COR-L47 (cell line): Measurements from ENCODE around the gene SUPT6H.
"Not testable (repeated sequence)": the region's sequence is repeated elsewhere in the genome, so short reads cannot be mapped to it uniquely, and the experiment has no call there.

Experiments used
- DNase-seq: peaks from one replicate; lab custom pipeline; 2025; lab: John Stamatoyannopoulos, UW

Gene SUPT6H

DNA sequence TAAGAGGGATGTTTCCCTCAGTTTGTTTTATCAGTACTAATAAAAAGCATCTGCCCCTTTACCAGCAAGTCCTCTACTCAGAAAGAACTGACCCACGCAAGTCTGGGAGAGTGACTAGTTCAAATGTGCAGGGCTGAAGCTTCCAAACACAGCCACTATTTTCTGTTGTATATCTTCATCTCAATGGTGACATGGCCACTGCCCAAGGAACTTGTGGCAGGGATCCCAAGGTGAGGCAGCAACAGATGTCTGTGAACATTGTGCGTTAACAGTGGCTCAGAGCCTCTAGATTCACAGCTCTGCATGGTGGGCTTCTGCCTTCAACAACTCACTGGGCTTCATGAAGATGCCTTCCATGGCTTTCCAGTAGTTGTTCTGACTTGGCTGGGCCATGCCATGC is 13.3 kb upstream of the SUPT6H start:
- no peak for DNase-seq

DNA sequence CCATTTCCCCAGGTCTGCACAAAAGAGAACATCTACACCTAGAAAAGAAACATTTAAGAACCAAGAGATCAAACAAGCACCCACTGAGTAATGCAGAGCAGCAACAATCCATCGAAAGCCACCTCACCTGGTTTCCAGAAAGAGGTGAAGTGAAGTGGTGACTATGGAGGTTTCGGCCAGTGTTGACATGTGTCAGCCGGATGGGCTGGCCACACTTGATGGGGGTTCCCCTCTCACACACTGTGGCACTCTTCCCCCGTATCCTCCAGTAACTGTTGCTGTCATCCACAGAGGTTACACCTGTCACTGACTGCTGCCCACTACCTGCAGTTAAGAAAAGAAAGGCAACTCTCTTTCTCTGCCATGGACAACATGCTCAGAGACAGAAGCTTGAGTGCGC is 6.8 kb upstream of the SUPT6H start:
- no peak for DNase-seq

GRCh38 chr17:28657756-28658155 is 4.2 kb upstream of the SUPT6H start:
- no peak for DNase-seq

GRCh38 chr17:28658342-28658741 is 3.7 kb upstream of the SUPT6H start:
- DNase-seq: not testable (repeated sequence)

DNA sequence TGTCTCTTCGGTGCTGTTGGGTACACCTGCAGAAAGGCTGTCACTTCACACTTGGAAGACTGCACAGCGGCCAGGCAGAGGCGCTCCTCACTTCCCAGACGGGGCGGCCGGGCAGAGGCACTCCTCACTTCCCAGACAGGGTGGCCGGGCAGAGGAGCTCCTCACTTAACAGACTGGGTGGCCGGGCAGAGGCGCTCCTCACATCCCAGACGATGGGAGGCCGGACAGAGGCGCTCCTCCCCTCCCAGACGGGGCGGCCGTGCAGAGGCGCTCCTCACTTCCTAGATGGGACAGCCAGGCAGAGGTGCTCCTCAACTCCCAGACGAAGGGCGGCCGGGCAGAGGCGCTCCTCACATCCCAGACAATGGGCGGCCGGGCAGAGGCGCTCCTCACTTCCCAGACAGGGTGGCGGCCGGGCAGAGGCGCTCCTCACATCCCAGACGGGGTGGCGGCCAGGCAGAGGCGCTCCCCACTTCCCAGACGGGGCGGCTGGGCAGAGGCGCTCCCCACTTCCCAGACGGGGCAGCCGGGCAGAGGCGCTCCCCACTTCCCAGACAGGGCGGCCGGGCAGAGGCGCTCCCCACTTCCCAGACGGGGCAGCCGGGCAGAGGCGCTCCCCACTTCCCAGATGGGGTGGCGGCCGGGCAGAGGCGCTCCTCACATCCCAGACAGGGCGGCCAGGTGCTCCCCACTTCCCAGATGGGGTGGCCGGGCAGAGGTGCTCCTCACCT is 3.1 kb upstream of the SUPT6H start:
- not testable (repeated sequence) for DNase-seq

GRCh38 chr17:28659497-28659881 is 2.5 kb upstream of the SUPT6H start:
- not testable (repeated sequence) for DNase-seq

DNA sequence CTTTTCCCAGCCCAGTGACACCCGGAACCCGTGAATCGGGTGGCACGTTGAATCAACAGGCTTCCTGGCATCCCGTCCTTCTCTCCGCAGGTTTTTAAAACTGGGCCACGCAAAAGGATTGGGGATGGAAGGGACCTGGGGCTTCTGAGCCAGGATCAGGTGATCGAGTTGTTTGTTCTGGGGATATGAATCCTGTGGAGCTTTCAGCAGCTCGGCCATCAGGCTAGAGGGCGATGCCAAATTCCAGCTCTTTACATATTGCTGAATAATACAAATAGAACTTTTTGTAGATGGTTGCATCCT is 473 bp downstream of the SUPT6H start:
- DNase-seq: peak; percentile 31

- no peak for DNase-seq
Observed at GRCh38 chr17:28663723-28664122, 1.7 kb downstream of the SUPT6H start.

DNA sequence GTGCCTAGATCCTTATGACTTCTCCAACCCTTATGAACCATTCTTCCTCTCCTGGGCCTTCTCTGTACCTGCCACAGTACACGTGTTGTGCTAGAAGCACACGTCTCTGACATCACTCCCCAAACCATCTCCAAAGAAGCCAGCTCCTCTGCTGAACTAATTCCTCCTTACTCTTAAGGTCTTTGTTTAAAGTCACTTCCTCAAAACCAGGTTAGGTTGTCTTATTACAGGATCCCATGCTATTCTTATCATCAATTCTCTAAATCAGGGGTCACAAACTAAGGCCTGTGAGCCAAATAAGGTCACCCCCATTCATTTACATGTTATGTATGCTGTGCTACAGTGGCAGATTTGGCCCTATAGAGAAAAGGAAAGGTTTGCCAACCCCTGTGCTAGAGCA is 4.0 kb downstream of the SUPT6H start:
- DNase-seq: no peak

DNA sequence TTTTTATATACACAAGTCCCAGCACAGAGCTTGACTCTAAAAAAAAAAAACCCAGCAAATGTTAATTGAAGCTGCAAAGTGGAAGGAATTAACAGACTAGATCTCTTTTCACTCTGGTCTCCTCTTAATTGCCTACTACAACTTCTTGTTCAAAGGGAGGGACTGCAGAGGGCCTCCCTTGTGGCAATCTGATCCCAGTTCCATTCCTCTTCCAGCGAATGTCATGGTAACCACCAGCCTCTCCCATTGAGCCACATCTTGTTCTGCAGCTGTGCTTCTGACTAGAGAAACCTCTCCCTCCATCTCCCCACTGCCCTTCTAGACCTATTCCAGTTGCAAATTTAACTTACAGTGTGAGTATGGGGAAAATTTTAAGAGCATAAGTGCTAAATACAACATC is 5.9 kb downstream of the SUPT6H start:
- DNase-seq: no peak

- no peak for DNase-seq
Observed at GRCh38 chr17:28669918-28670317, 7.9 kb downstream of the SUPT6H start.

GRCh38 chr17:28675490-28675889 is 13.5 kb downstream of the SUPT6H start:
- DNase-seq: no peak

GRCh38 chr17:28675980-28676379 is 14.0 kb downstream of the SUPT6H start:
- no peak for DNase-seq

- no peak for DNase-seq
Observed at GRCh38 chr17:28682655-28683054, 20.6 kb downstream of the SUPT6H start.

GRCh38 chr17:28684963-28685362 is 23.0 kb downstream of the SUPT6H start:
- peak; percentile 29 for DNase-seq

DNA sequence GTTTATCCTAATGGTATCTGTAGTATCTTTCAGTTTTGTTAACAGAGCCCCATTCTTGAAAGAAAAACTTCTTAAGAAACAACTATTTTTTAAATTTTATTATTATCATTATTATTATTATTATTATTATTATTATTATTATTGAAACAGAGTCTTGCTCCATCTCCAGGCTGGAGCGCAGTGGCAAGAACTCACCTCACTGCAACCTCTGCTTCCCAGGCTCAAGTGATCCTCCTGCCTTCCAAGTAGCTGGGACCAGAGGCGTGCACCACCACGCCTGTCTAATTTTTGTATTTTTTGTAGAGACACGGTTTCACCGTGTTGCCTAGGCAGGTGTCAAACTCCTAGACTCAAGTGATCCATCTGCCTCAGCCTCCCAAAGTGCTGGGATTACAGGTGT is 23.4 kb downstream of the SUPT6H start:
- no peak for DNase-seq

- DNase-seq: no peak
Observed at GRCh38 chr17:28686296-28686695, 24.3 kb downstream of the SUPT6H start.

DNA sequence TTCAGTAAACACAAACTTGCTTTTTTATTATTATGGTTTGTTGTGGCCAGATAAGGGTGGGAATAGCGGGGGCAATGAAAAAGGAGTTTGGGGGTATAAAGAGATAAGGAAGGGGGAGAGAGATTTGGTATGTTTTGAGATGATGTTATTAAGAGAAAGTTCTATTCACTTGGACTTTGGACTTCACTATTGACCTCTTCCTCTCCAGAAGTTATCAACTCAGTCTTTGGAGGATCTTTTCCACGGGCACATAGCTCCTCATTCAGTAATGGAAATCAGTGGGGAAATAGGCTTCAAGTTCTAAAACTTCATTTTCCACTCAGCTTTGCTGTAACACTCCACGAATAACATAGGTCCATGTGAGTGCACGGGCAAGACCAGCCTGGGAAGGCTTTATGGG is 26.5 kb downstream of the SUPT6H start:
- DNase-seq: no peak

DNA sequence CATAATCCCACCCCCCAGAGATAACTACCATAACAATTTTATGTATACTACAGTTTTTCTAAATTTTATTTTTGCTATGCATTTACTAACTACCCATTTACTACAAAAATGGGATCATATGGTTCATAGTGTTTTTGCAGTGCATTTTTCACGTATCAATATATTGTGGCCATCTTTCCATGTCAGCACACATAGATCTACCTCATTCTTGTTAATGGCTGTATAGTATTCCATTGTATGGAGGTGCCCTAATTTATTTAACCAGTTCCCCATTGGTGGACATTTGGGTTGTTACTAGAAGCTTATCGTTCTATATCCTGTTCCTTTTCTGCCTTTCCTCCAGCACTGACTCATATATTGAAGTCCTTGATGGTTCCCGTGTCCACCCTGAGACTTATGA is 27.0 kb downstream of the SUPT6H start:
- no peak for DNase-seq

- DNase-seq: no peak
Observed at GRCh38 chr17:28693869-28694268, 31.9 kb downstream of the SUPT6H start.

DNA sequence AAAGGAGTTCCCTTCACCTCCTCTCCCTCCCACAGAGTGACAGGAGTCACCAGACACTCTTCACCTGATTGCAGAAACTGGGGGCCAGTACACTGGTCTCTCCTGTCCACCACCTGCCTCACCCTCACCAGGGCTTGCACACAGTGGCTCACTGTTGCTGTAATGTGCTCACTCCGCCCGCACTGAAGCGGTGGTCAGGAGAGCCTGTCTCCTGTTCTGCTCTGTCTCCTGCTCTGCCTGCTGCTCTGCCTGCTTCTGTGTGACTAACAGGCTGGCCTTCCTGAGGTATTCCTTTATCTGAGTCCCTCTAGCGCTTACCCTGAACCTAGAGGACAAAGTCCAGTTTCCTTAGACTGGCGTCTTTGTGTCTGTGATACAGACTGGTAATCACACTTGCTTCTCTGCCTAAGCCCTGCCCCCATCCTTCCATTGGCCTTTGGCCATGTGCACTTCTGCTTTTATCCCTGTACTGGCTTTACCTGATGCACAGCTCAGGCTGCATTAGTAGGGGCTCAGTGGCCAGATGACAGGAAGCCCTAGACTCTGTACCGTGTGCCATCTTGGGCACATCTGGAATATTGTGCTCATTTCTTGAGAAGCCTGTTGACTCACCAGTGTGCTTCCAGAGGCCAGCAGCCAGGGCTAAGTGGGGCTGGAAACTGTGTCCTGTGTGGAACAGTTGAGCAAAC is 36.4 kb downstream of the SUPT6H start:
- no peak for DNase-seq

GRCh38 chr17:28700278-28700677 is 38.3 kb downstream of the SUPT6H start:
- DNase-seq: no peak

DNA sequence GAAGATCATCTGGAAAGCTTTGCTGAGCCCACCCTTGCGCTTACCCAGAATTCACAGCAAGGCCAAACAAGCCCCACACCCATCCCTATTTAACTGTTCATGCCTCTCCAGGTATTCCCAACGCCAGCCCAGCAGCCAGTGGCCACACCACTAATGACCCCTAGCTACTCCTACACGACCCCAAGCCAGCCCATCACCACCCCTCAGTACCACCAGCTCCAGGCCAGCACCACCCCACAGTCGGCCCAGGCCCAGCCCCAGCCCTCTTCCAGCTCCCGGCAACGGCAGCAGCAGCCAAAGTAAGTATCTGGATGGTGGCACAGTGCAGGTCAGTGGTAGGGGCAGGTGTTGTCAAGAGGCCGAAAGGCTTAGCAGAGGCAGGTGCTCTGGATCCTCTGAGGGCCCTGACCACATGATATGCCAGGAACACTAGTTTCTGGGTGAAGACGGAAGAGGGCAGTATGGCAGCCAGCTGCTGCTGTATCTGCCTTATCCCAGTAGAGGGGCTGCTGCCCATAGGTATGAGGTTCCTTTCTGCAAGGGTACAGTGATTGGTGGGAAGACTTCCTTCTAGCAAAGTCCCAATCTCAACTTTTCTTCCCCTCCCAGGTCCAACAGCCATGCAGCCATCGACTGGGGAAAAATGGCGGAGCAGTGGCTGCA is 39.0 kb downstream of the SUPT6H start:
- no peak for DNase-seq
